Fibroblast of mammary gland (primary cell): ENCODE measurements around the gene ITPRIPL1.

Source experiments
- DNase-seq: peaks from one replicate; pipeline ENCODE4 v3.0.0-alpha.2; 2010; ENCODE audit warnings: low read depth
- H3K4me3 ChIP-seq: 2 replicates; pipeline ENCODE4 v1.5.1; 2011; ENCODE audit warnings: low read depth, mild to moderate bottlenecking, low read length, moderate library complexity; ENCODE audit not compliant: control insufficient read depth
- CTCF ChIP-seq: conservative IDR thresholded peaks from 2 replicates; pipeline ENCODE4 v1.5.1; 2011; ENCODE audit warnings: low read depth, low read length, inconsistent platforms; ENCODE audit not compliant: control insufficient read depth, insufficient read depth

Gene ITPRIPL1

GRCh38 chr2:96340493-96341414 is 15.6 kb downstream of the ITPRIPL1 start:
- no peak for TF ChIP-seq CTCF
- DNase-seq: peak; percentile 64
- no peak overlapping the region for H3K4me3 ChIP-seq

- TF ChIP-seq CTCF: no peak
- no peak overlapping the region for H3K4me3 ChIP-seq
- DNase-seq: no peak
These were observed 16.5 kb downstream of the ITPRIPL1 start for GRCh38 chr2:96341641-96342040.

GRCh38 chr2:96342085-96342484 is 17.0 kb downstream of the ITPRIPL1 start:
- H3K4me3 ChIP-seq: no peak overlapping the region
- no peak for TF ChIP-seq CTCF
- peak; percentile 82 for DNase-seq

GRCh38 chr2:96344011-96344410 is 18.9 kb downstream of the ITPRIPL1 start:
- no peak for DNase-seq
- H3K4me3 ChIP-seq: no peak overlapping the region
- no peak for TF ChIP-seq CTCF

GRCh38 chr2:96345438-96345837 is 20.3 kb downstream of the ITPRIPL1 start:
- peak; percentile 14 for TF ChIP-seq CTCF
- H3K4me3 ChIP-seq: no peak overlapping the region
- DNase-seq: no peak

GRCh38 chr2:96345868-96346462 is 20.8 kb downstream of the ITPRIPL1 start:
- no peak for TF ChIP-seq CTCF
- no peak for DNase-seq
- H3K4me3 ChIP-seq: no peak overlapping the region

GRCh38 chr2:96347395-96347794 is 22.3 kb downstream of the ITPRIPL1 start:
- H3K4me3 ChIP-seq: no peak overlapping the region
- no peak for TF ChIP-seq CTCF
- DNase-seq: no peak
